Measurements from ENCODE around the gene BRD4.

BRD4 gene

GRCh38 chr19:15238639-15239155 is 93.6 kb downstream of the BRD4 start:
- no peak overlapping the region for H3K27ac Mint-ChIP-seq
- no peaks in the 10 kb centered on the region for H3K27me3 Mint-ChIP-seq
- peaks cover 35% of the 10 kb centered on the region for H3K36me3 Mint-ChIP-seq (ENCODE audit: low read depth)
- H3K4me3 Mint-ChIP-seq, result no peak overlapping the region
- H3K9me3 Mint-ChIP-seq, result no peaks in the 10 kb centered on the region
- H3K4me1 Mint-ChIP-seq (ENCODE audit: low read depth), result peaks cover 5% of the 10 kb centered on the region

GRCh38 chr19:15237759-15238638 is 94.3 kb downstream of the BRD4 start:
- Mint-ChIP-seq H3K9me3 (no peaks in the 10 kb centered on the region), H3K4me3 (no peak overlapping the region), H3K4me1 (ENCODE audit: low read depth) (peaks cover 5% of the 10 kb centered on the region), H3K36me3 (ENCODE audit: low read depth) (peaks cover 32% of the 10 kb centered on the region), H3K27me3 (no peaks in the 10 kb centered on the region), H3K27ac (no peak overlapping the region)

- Mint-ChIP-seq H3K4me3 (no peak overlapping the region), H3K27me3 (peaks cover 4% of the 10 kb centered on the region), H3K27ac (no peak overlapping the region), H3K9me3 (no peaks in the 10 kb centered on the region), H3K4me1 (ENCODE audit: low read depth) (peaks cover 10% of the 10 kb centered on the region), H3K36me3 (ENCODE audit: low read depth) (peaks cover 32% of the 10 kb centered on the region)
Measured at GRCh38 chr19:15236886-15237285, 95.5 kb downstream of the BRD4 start.

- peaks cover 32% of the 10 kb centered on the region for H3K36me3 Mint-ChIP-seq (ENCODE audit: low read depth)
- H3K4me1 Mint-ChIP-seq (ENCODE audit: low read depth), result peaks cover 10% of the 10 kb centered on the region
- H3K4me3 Mint-ChIP-seq, result no peak overlapping the region
- H3K27me3 Mint-ChIP-seq, result peaks cover 12% of the 10 kb centered on the region
- H3K27ac Mint-ChIP-seq, result no peak overlapping the region
- H3K9me3 Mint-ChIP-seq, result no peaks in the 10 kb centered on the region
Measured at GRCh38 chr19:15235781-15236180, 96.6 kb downstream of the BRD4 start.

GRCh38 chr19:15234431-15235130 is 97.8 kb downstream of the BRD4 start:
- peaks cover 10% of the 10 kb centered on the region for H3K4me1 Mint-ChIP-seq (ENCODE audit: low read depth)
- H3K9me3 Mint-ChIP-seq, result no peaks in the 10 kb centered on the region
- no peak overlapping the region for H3K4me3 Mint-ChIP-seq
- H3K36me3 Mint-ChIP-seq (ENCODE audit: low read depth), result peaks cover 27% of the 10 kb centered on the region
- peaks cover 15% of the 10 kb centered on the region for H3K27me3 Mint-ChIP-seq
- no peak overlapping the region for H3K27ac Mint-ChIP-seq

GRCh38 chr19:15231271-15231670 is 101.1 kb downstream of the BRD4 start:
- Mint-ChIP-seq H3K27me3 (peaks cover 15% of the 10 kb centered on the region), H3K9me3 (no peaks in the 10 kb centered on the region), H3K4me1 (ENCODE audit: low read depth) (peaks cover 10% of the 10 kb centered on the region), H3K4me3 (peak overlapping the region; percentile 17), H3K27ac (no peak overlapping the region), H3K36me3 (ENCODE audit: low read depth) (peaks cover 16% of the 10 kb centered on the region)

GRCh38 chr19:15227261-15227660 is 105.1 kb downstream of the BRD4 start:
- Mint-ChIP-seq H3K27ac (no peak overlapping the region), H3K36me3 (ENCODE audit: low read depth) (no peaks in the 10 kb centered on the region), H3K27me3 (peaks cover 26% of the 10 kb centered on the region), H3K9me3 (no peaks in the 10 kb centered on the region), H3K4me1 (ENCODE audit: low read depth) (peaks cover 19% of the 10 kb centered on the region), H3K4me3 (no peak overlapping the region)

- Mint-ChIP-seq H3K4me1 (ENCODE audit: low read depth) (peaks cover 17% of the 10 kb centered on the region), H3K27ac (no peak overlapping the region), H3K4me3 (no peak overlapping the region), H3K9me3 (no peaks in the 10 kb centered on the region), H3K27me3 (peaks cover 21% of the 10 kb centered on the region), H3K36me3 (ENCODE audit: low read depth) (no peaks in the 10 kb centered on the region)
Measured at GRCh38 chr19:15225760-15226159, 106.6 kb downstream of the BRD4 start.

GRCh38 chr19:15223649-15224361 is 108.5 kb downstream of the BRD4 start:
- peak overlapping the region; percentile 55 for H3K27ac Mint-ChIP-seq
- H3K27me3 Mint-ChIP-seq, result peaks cover 18% of the 10 kb centered on the region
- H3K36me3 Mint-ChIP-seq (ENCODE audit: low read depth), result no peaks in the 10 kb centered on the region
- peaks cover 17% of the 10 kb centered on the region for H3K4me1 Mint-ChIP-seq (ENCODE audit: low read depth)
- peak overlapping the region; percentile 77 for H3K4me3 Mint-ChIP-seq
- H3K9me3 Mint-ChIP-seq, result no peaks in the 10 kb centered on the region

- no peak overlapping the region for H3K27ac Mint-ChIP-seq
- no peaks in the 10 kb centered on the region for H3K36me3 Mint-ChIP-seq (ENCODE audit: low read depth)
- H3K27me3 Mint-ChIP-seq, result peaks cover 18% of the 10 kb centered on the region
- H3K4me1 Mint-ChIP-seq (ENCODE audit: low read depth), result peaks cover 17% of the 10 kb centered on the region
- H3K9me3 Mint-ChIP-seq, result no peaks in the 10 kb centered on the region
- peak overlapping the region; percentile 77 for H3K4me3 Mint-ChIP-seq
Measured at GRCh38 chr19:15222738-15223648, 109.3 kb downstream of the BRD4 start.

- H3K4me1 Mint-ChIP-seq (ENCODE audit: low read depth), result peaks cover 17% of the 10 kb centered on the region
- no peaks in the 10 kb centered on the region for H3K9me3 Mint-ChIP-seq
- H3K36me3 Mint-ChIP-seq (ENCODE audit: low read depth), result no peaks in the 10 kb centered on the region
- no peak overlapping the region for H3K27ac Mint-ChIP-seq
- H3K4me3 Mint-ChIP-seq, result no peak overlapping the region
- peaks cover 18% of the 10 kb centered on the region for H3K27me3 Mint-ChIP-seq
Measured at GRCh38 chr19:15220833-15221232, 111.5 kb downstream of the BRD4 start.

GRCh38 chr19:15218501-15218900 is 113.8 kb downstream of the BRD4 start:
- peaks cover 13% of the 10 kb centered on the region for H3K27me3 Mint-ChIP-seq
- H3K27ac Mint-ChIP-seq, result no peak overlapping the region
- no peaks in the 10 kb centered on the region for H3K9me3 Mint-ChIP-seq
- no peaks in the 10 kb centered on the region for H3K36me3 Mint-ChIP-seq (ENCODE audit: low read depth)
- no peak overlapping the region for H3K4me3 Mint-ChIP-seq
- H3K4me1 Mint-ChIP-seq (ENCODE audit: low read depth), result peaks cover 12% of the 10 kb centered on the region

- H3K27ac Mint-ChIP-seq, result no peak overlapping the region
- no peaks in the 10 kb centered on the region for H3K36me3 Mint-ChIP-seq (ENCODE audit: low read depth)
Measured at GRCh38 chr19:15216363-15216762, 116.0 kb downstream of the BRD4 start.

More at GRCh38 chr19:15216363-15216762, 116.0 kb downstream of the BRD4 start:
- no peaks in the 10 kb centered on the region for H3K4me1 Mint-ChIP-seq (ENCODE audit: low read depth)
- no peak overlapping the region for H3K4me3 Mint-ChIP-seq
- no peaks in the 10 kb centered on the region for H3K9me3 Mint-ChIP-seq
- H3K27me3 Mint-ChIP-seq, result no peaks in the 10 kb centered on the region
